DMS 273 treated with DMSO at 0.1 percent for 48 hours (cell line): Measurements from ENCODE around the gene DCAF8L2.
A peak's percentile ranks its signal among the peaks of the same experiment; 100 is the strongest.
"Not testable (repeated sequence)": the region's sequence is repeated elsewhere in the genome, so short reads cannot be mapped to it uniquely, and the experiment has no call there.

ENCODE experiments used
- DNase-seq: peaks from one replicate; lab custom pipeline; 2025; lab: John Stamatoyannopoulos, UW

The DCAF8L2 gene

GRCh38 chrX:27679281-27679680, 89.1 kb downstream of the DCAF8L2 start:
- DNase-seq: no peak

- no peak for DNase-seq
Measured at GRCh38 chrX:27680726-27681125, 90.6 kb downstream of the DCAF8L2 start.

DNA sequence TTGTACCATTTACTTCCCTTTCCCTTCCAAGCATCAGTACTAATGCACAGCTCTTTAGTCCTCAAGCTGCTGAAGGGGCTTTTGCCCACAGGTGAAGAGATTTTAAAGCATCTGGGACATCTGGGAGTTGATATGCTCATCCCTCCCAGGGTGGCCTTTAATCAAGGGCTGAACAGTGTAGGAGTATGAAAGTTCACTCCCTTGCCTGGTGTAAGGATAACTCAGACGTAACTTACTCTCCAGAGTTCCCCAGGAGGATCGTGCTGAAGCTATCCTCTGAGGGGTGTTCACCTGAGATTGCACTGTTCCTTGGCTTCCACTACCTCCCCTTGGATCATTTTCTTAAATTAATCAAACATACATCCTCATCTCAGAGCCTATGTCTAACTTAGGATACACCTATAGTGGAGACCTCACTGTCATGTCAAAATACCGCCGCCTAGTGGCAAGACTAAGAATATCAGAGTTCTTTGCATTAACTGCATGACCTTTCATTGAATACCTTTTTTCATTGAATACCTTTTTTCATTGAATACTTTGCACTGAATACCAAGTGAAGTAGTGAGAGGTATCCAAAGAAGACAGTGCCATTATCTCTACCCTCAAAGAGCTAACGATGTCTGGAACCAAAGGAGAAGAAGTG, 93.5 kb downstream of the DCAF8L2 start:
- DNase-seq: not testable (repeated sequence)

GRCh38 chrX:27694667-27695066, 104.5 kb downstream of the DCAF8L2 start:
- no peak for DNase-seq

DNA sequence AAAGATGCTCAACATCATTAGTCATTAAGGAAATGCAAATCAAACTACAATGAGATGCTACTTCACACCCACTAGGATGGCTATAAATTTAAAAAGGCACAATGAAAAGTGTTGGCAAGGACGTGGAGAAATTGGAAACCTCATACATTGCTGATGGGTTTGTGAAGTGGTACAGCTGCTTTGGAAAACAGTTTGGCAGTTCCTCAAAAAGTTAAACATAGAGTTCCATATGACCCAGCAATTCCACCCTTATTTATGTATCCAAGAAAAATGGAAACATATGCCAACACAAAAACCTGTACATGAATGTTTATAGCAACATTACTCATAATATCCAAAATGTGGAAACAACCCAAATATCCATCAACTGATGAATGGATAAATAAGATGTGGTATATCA, 116.4 kb downstream of the DCAF8L2 start:
- no peak for DNase-seq

- DNase-seq: no peak
Measured at GRCh38 chrX:27715610-27716009, 125.5 kb downstream of the DCAF8L2 start.

DNA sequence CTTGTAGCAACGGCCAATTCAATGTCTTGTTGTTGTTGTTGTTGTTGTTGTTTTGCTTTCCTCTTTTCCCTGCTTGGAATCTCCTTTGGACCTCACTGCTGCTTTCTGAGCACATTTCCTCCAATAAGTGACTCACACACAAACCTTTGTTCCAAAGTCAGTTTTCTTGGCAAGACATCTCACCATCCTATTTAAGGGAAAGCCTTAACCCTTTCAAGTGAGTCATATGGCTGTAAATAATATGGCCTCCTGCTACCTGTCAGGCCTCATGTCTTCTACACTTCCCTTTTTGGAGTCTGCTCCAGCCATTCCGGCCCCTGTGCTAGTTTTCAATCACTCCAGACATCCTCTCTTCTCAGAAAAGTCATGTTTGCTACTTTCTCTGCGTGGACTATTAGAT, 138.1 kb downstream of the DCAF8L2 start:
- DNase-seq: no peak

DNA sequence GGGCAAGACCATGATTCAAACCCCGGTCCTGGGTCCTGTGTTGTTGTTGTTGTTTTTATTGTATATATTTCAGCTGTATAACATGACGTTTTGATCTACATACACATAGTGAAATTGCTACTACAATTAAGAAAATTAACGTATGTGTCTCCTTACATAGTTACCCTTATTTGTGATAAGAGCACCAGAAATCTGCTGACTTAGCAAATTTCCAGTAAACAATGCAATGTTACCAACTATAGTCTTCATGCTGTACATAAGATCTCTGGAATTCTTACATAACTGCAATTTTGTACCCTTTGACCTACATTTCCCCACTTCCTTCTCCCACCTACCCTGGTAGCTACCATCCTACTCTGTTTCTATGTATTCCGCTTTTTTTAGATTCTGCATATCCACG, 141.8 kb downstream of the DCAF8L2 start:
- DNase-seq: no peak

- no peak for DNase-seq
Measured at GRCh38 chrX:27735914-27736313, 145.8 kb downstream of the DCAF8L2 start.

DNA sequence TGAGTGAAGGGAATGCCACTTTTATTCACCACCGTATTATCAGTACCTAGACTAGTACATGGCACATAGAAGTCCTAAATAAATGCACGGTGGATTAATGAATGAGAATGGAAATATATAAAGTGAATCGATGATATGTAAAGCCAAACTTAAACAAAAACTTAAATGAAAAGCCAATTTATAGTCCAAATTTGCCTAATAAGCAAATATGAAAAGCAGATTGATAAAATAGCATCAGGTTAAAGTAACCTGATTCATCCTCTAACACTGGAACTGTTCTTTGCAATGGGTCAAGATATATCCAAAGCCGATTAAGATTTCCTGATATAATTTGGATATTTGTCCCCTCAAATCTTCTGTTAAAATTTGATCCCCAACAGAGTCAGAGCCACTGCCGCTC, 150.8 kb downstream of the DCAF8L2 start:
- DNase-seq: no peak

DNA sequence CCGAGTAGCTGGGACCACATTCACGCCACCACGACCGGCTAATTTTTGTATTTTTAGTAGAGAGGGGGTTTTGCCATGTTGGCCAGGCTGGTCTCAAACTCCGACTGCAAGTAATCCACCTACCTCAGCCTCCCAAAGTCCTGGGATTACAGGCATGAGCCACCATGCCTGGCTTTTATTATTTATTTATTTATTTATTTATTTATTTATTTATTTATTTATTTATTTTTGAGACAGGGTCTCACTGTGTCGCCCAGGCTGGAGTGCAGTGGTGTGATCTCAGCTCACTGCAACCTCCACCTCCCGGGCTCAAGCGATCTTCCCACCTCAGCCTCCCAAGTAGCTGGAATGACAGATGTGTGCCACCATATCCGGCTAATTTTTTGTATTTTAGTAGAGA, 153.4 kb downstream of the DCAF8L2 start:
- DNase-seq: not testable (repeated sequence)

- no peak for DNase-seq
Measured at GRCh38 chrX:27746516-27746915, 156.4 kb downstream of the DCAF8L2 start.

- DNase-seq: not testable (repeated sequence)
Measured at GRCh38 chrX:27750298-27750697, 160.2 kb downstream of the DCAF8L2 start.

DNA sequence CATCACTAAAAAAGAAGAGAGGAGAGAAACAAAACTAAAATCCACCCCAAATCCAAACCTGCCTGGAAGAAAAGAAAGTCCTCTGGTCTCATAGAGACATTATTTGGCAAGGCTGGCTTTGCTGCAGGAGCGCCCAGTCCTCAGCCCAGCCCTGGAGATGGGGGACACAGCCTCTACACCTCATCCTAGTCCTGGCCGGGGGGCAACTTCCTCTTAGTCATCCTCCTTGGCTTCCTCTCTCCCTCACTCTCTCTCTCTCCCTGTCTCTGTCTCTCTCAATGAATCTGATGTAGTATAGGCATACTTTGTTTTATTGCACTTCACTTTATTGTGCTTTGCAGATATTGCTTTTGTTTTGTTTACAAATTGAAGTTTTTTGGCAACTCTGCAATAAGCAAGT, 161.8 kb downstream of the DCAF8L2 start:
- DNase-seq: no peak

GRCh38 chrX:27765718-27766117, 175.6 kb downstream of the DCAF8L2 start:
- DNase-seq: no peak

DNA sequence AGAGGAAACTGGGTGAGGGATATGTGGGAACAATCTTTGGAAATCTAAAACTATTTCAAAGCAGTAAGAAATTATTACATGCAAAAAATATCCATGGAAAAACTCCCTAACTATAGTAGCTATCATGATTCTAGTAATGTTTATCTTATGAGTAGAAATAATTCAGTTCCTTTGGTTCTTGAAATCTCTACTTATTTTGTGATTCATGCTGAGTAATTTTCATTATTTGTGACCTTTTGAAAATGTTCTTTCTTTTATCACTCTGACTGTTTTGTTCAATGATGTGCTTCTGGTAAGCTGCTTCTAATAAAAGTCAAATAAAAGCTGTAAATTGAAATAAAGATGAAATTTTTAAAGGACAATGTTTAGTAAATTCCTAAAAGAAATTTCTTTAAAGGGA, 177.2 kb downstream of the DCAF8L2 start:
- DNase-seq: no peak

DNA sequence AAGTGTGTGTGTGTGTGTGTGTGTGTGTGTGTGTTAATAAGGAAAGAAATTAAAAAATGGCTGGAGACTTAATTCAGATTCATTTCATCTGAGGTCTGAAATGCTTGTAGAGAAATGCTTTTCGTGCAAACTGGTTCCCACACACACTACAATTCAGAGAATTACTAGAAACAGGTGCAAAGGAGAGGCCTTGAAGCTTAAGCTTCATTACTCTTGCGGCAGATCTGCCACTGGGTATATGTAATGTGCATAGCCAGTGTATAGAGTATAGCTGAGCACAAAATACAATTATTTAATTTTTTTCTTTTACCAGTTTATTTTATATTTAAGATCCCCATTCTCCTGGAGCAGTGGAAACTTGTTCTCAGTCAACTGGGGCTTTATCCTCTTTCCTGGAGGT, 185.8 kb downstream of the DCAF8L2 start:
- DNase-seq: no peak

- no peak for DNase-seq
Measured at GRCh38 chrX:27796640-27797257, 206.6 kb downstream of the DCAF8L2 start.

GRCh38 chrX:27797575-27797974, 207.4 kb downstream of the DCAF8L2 start:
- DNase-seq: peak; percentile 81
